ENCODE data around the gene HOXA5. TPM values are rescaled to one million over a fixed set of nuclear protein-coding genes. Genes with fewer than 3 reads are reported as not detected.

HOXA5 gene
- total RNA-seq, 1 donor from 2014 or later: not detected

DNA sequence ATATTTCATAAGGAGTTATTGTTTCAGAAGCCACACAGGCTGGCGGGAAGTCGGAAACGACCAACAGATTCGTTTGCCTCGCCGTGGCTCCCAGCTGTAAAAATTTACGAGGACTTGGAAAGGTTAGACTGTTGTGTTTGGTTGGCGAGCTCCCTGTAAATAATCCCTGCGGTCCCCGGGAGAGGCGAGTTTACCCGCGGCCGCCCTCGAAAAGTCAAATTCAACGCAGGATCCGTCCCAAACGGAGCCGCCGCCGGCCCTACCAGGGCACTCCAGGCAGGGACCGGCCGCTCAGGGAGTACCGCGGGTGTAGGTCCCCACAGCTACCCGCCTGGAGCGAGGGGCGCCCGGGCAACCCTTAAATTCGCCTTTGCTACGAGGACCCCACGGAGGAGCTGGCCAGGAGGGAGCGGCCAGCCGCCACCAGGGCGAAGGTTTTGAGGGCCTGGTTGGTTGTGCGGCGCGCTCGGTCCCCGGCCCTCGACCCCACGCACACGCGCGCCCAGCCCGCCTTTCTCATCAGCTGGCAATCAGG lies 22.6 kb upstream of the HOXA5 start:
- Mint-ChIP-seq H3K36me3 (ENCODE audit: unreplicated experiment) (peaks cover 4% of the 10 kb centered on the region), H3K9me3 (ENCODE audit: unreplicated experiment) (peaks cover 17% of the 10 kb centered on the region), H3K4me1 (ENCODE audit: low read depth, unreplicated experiment) (peaks cover 2% of the 10 kb centered on the region), H3K27ac (ENCODE audit: unreplicated experiment) (no peak overlapping the region), H3K4me3 (ENCODE audit: unreplicated experiment) (no peak overlapping the region), H3K27me3 (ENCODE audit: unreplicated experiment) (peaks cover 44% of the 10 kb centered on the region)
- peak; percentile 25 for DNase-seq
- TF ChIP-seq, protein P1, sequence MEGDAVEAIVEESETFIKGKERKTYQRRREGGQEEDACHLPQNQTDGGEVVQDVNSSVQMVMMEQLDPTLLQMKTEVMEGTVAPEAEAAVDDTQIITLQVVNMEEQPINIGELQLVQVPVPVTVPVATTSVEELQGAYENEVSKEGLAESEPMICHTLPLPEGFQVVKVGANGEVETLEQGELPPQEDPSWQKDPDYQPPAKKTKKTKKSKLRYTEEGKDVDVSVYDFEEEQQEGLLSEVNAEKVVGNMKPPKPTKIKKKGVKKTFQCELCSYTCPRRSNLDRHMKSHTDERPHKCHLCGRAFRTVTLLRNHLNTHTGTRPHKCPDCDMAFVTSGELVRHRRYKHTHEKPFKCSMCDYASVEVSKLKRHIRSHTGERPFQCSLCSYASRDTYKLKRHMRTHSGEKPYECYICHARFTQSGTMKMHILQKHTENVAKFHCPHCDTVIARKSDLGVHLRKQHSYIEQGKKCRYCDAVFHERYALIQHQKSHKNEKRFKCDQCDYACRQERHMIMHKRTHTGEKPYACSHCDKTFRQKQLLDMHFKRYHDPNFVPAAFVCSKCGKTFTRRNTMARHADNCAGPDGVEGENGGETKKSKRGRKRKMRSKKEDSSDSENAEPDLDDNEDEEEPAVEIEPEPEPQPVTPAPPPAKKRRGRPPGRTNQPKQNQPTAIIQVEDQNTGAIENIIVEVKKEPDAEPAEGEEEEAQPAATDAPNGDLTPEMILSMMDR (IDR thresholded peaks at IDR 0.05; ENCODE audit: partially characterized antibody, unreplicated experiment): no peak

DNA sequence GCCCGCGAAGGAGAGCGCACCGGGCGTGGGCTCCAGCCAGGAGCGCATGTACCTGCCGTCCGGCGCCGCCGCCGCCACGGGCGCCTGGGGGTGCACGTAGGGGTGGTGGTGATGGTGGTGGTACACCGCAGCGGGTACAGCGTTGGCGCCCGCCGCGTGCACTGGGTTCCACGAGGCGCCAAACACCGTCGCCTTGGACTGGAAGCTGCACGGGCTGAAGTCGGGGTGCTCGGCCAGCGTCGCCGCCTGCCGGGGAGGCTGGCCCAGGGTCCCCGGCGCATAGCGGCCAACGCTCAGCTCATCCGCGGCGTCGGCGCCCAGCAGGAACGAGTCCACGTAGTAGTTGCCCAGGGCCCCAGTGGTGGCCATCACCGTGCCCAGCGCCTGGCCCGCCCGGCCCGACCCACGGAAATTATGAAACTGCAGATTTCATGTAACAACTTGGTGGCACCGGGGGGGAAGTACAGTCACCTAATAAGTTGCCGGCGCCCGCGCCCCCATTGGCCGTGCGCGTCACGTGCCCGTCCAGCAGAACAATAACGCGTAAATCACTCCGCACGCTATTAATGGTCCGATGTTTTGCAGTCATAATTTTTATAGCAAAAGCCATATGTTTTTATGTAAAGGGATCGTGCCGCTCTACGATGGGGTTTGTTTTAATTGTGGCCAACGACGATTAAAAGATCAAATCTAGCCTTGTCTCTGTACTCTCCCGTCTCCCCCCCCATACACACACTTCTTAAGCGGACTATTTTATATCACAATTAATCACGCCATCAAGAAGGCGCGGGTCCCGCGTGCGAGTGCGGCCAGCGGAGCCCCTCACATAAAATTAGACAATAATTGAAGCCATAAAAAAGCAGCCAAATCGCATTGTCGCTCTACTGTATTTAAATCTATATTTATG lies 21.9 kb upstream of the HOXA5 start, which contains the start of gene HOXA9:
Gene HOXA9 (minus strand): TSS at position 449 of the 907 bp plus-strand sequence. CDS start 80 bp downstream, at position 369.
- peak; percentile 11 for DNase-seq
- no peak within 1 kb of the TSS for H3K27ac Mint-ChIP-seq (ENCODE audit: unreplicated experiment)
- H3K9me3 Mint-ChIP-seq (ENCODE audit: unreplicated experiment): peaks cover 16% of the 10 kb centered on the region
- H3K4me3 Mint-ChIP-seq (ENCODE audit: unreplicated experiment): peak within 1 kb of the TSS; percentile 34
- peaks cover 2% of the 10 kb centered on the region for H3K4me1 Mint-ChIP-seq (ENCODE audit: low read depth, unreplicated experiment)
- TF ChIP-seq, protein P1 (IDR thresholded peaks at IDR 0.05; ENCODE audit: partially characterized antibody, unreplicated experiment): no peak
- H3K36me3 Mint-ChIP-seq (ENCODE audit: unreplicated experiment): no peaks in the 10 kb centered on the region
- peaks cover 43% of the 10 kb centered on the region for H3K27me3 Mint-ChIP-seq (ENCODE audit: unreplicated experiment)

DNA sequence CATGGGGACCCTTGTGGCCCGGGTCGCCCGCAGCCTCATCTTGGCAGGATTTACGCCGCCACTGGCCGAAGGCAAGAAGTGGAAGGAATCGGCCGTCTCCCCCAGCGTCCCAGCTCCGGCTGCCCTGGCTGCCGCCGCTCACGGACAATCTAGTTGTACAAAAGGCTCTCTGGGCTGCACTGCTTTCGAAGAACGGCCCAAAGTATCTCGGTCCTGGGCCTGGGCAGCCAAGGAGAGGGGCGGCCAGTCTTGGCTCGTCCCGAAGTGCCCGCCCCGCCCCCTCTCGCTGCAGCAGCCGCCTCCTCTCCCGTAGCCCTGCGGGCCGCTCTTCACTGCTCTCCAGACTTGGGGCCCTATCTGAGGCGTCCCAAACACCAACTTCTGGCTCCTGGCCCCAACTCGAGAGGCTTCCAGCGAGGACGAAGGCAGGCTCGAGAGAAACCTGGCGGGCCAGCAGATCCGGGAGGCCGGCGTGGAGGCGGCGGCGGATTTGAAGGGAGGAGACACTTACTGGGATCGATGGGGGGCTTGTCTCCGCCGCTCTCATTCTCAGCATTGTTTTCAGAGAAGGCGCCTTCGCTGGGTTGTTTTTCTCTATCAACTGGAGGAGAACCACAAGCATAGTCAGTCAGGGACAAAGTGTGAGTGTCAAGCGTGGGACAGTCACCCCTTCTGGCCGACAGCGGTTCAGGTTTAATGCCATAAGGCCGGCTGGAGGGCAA lies 21.0 kb upstream of the HOXA5 start:
- DNase-seq: peak; percentile 68
- Mint-ChIP-seq H3K4me3 (ENCODE audit: unreplicated experiment) (no peak overlapping the region), H3K27me3 (ENCODE audit: unreplicated experiment) (peaks cover 46% of the 10 kb centered on the region), H3K9me3 (ENCODE audit: unreplicated experiment) (peaks cover 16% of the 10 kb centered on the region), H3K27ac (ENCODE audit: unreplicated experiment) (no peak overlapping the region), H3K36me3 (ENCODE audit: unreplicated experiment) (peaks cover 5% of the 10 kb centered on the region), H3K4me1 (ENCODE audit: low read depth, unreplicated experiment) (peaks cover 2% of the 10 kb centered on the region)
- TF ChIP-seq, protein P1 (IDR thresholded peaks at IDR 0.05; ENCODE audit: partially characterized antibody, unreplicated experiment): no peak

DNA sequence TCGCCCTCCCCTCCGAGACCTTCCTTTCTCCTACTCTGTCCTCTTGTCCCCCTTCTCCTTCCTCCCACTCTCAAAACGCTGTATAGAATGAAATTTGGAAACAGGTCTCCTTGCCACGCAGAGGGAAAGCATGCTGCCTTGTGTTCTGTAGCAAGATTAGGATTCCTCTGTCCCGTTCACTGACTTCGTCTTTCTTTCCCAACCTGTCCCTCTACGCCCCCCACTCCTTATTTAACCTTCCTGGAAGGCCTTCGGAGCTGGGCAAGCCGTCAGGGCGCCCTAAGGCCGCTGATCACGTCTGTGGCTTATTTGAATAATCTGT lies 20.5 kb upstream of the HOXA5 start:
- no peak overlapping the region for H3K27ac Mint-ChIP-seq (ENCODE audit: unreplicated experiment)
- TF ChIP-seq, protein P1 (IDR thresholded peaks at IDR 0.05; ENCODE audit: partially characterized antibody, unreplicated experiment): no peak
- peaks cover 16% of the 10 kb centered on the region for H3K9me3 Mint-ChIP-seq (ENCODE audit: unreplicated experiment)
- peaks cover 6% of the 10 kb centered on the region for H3K36me3 Mint-ChIP-seq (ENCODE audit: unreplicated experiment)
- peaks cover 46% of the 10 kb centered on the region for H3K27me3 Mint-ChIP-seq (ENCODE audit: unreplicated experiment)
- DNase-seq: no peak
- H3K4me1 Mint-ChIP-seq (ENCODE audit: low read depth, unreplicated experiment): peaks cover 2% of the 10 kb centered on the region
- H3K4me3 Mint-ChIP-seq (ENCODE audit: unreplicated experiment): no peak overlapping the region

Measured in glutamatergic neuron (in vitro differentiated cells).